Activated T-helper 17 cell treated with anti-CD3 and anti-CD28 coated beads, Interleukin-2, amount 50 U/mL, for 72 hours (primary cell): ENCODE results near the gene UBL5. TPM values are rescaled to one million over a fixed set of nuclear protein-coding genes. Genes with fewer than 3 reads are reported as not detected.
A peak's percentile ranks its signal among the peaks of the same experiment; 100 is the strongest.

ENCODE experiments used
- ATAC-seq: fragments of 150-1000 bp; cut with Tn5 transposase; replicated peaks from 2 replicates; pipeline ENCODE4 v1.10.0; 2021; ENCODE audit warnings: mild to moderate bottlenecking, moderate library complexity
- H3K27ac Mint-ChIP-seq: one replicate; pipeline ENCODE4 v1.8.0; 2022; ENCODE audit warnings: mixed read lengths
- H3K27me3 Mint-ChIP-seq: one replicate; pipeline ENCODE4 v1.8.0; 2022; ENCODE audit warnings: mixed read lengths
- H3K36me3 Mint-ChIP-seq: one replicate; pipeline ENCODE4 v1.8.0; 2022; ENCODE audit warnings: low read depth, mild to moderate bottlenecking, mixed read lengths
- H3K4me1 Mint-ChIP-seq: one replicate; pipeline ENCODE4 v1.8.0; 2022; ENCODE audit warnings: mixed read lengths
- H3K4me3 Mint-ChIP-seq: one replicate; pipeline ENCODE4 v1.8.0; 2022; ENCODE audit warnings: mild to moderate bottlenecking, mixed read lengths
- H3K9me3 Mint-ChIP-seq: one replicate; pipeline ENCODE4 v1.8.0; 2022; ENCODE audit warnings: mixed read lengths
- total RNA-seq, 2 donors: library from RNA; stranded (reverse); gene quantifications; one replicate each; pipeline ENCODE4 v1.2.3, GENCODE V29; 2022

Gene UBL5
- total RNA-seq, 2 donors from 2014 or later: 247 to 395 TPM

- H3K27ac Mint-ChIP-seq: peak overlapping the region; percentile 91
- H3K27me3 Mint-ChIP-seq: no peaks in the 10 kb centered on the region
- peak overlapping the region; percentile 77 for H3K4me3 Mint-ChIP-seq
- H3K9me3 Mint-ChIP-seq: no peaks in the 10 kb centered on the region
- peaks cover 7% of the 10 kb centered on the region for H3K36me3 Mint-ChIP-seq
- no peak for ATAC-seq
- peaks cover 33% of the 10 kb centered on the region for H3K4me1 Mint-ChIP-seq
Measured at GRCh38 chr19:9856609-9857008, 28.9 kb downstream of the UBL5 start.

GRCh38 chr19:9857076-9857721 is 29.5 kb downstream of the UBL5 start:
- no peak for ATAC-seq
- Mint-ChIP-seq H3K27me3 (no peaks in the 10 kb centered on the region), H3K27ac (peak overlapping the region; percentile 91), H3K4me1 (peaks cover 33% of the 10 kb centered on the region), H3K9me3 (no peaks in the 10 kb centered on the region), H3K36me3 (peaks cover 7% of the 10 kb centered on the region), H3K4me3 (peak overlapping the region; percentile 77)

- peak; percentile 80 for ATAC-seq
- H3K27ac Mint-ChIP-seq: peak overlapping the region; percentile 91
- H3K27me3 Mint-ChIP-seq: no peaks in the 10 kb centered on the region
- H3K4me3 Mint-ChIP-seq: peak overlapping the region; percentile 77
- H3K9me3 Mint-ChIP-seq: no peaks in the 10 kb centered on the region
- H3K36me3 Mint-ChIP-seq: peaks cover 7% of the 10 kb centered on the region
- H3K4me1 Mint-ChIP-seq: peaks cover 38% of the 10 kb centered on the region
Measured at GRCh38 chr19:9857920-9858746, 30.4 kb downstream of the UBL5 start.

GRCh38 chr19:9858766-9859165 is 31.0 kb downstream of the UBL5 start:
- Mint-ChIP-seq H3K9me3 (no peaks in the 10 kb centered on the region), H3K27me3 (no peaks in the 10 kb centered on the region), H3K27ac (peak overlapping the region; percentile 91), H3K4me3 (peak overlapping the region; percentile 77), H3K36me3 (peaks cover 4% of the 10 kb centered on the region), H3K4me1 (peaks cover 41% of the 10 kb centered on the region)
- no peak for ATAC-seq

DNA sequence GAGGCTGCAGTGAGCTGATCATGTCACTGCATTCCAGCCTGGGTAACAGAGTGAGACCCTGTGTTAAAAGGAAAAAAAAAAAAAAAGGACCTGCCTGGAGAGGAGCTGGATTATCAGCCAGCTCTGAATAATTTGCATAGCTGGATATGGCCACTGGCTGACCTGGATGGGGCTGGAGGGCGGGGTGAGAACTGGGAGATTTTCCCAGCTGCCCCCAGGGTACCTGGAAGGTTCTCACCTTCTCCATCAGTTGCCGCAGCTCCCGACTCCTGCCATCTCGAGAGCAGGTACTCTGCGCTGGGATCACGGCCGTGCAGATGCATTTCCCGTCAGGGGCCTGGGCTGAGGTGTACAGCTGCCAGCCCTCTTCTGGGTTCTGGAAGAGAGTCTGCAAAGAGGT is 32.7 kb downstream of the UBL5 start:
- Mint-ChIP-seq H3K4me3 (no peak overlapping the region), H3K27ac (peak overlapping the region; percentile 25)
- ATAC-seq: no peak

GRCh38 chr19:9861503-9861902 is 33.8 kb downstream of the UBL5 start:
- Mint-ChIP-seq H3K9me3 (no peaks in the 10 kb centered on the region), H3K4me1 (peaks cover 49% of the 10 kb centered on the region), H3K36me3 (no peaks in the 10 kb centered on the region), H3K27ac (peak overlapping the region; percentile 97), H3K27me3 (no peaks in the 10 kb centered on the region), H3K4me3 (peak overlapping the region; percentile 91)
- no peak for ATAC-seq

More for the DNA sequence above, 32.7 kb downstream of the UBL5 start:
- Mint-ChIP-seq H3K36me3 (no peaks in the 10 kb centered on the region), H3K27me3 (no peaks in the 10 kb centered on the region), H3K4me1 (peaks cover 44% of the 10 kb centered on the region), H3K9me3 (no peaks in the 10 kb centered on the region)

- ATAC-seq: peak; percentile 62
- H3K9me3 Mint-ChIP-seq: no peaks in the 10 kb centered on the region
Measured at GRCh38 chr19:9862938-9863337, 35.2 kb downstream of the UBL5 start.

GRCh38 chr19:9863759-9864158 is 36.0 kb downstream of the UBL5 start:
- peak; percentile 68 for ATAC-seq
- H3K9me3 Mint-ChIP-seq: no peaks in the 10 kb centered on the region
- peaks cover 32% of the 10 kb centered on the region for H3K4me1 Mint-ChIP-seq
- H3K36me3 Mint-ChIP-seq: no peaks in the 10 kb centered on the region
- H3K27ac Mint-ChIP-seq: peak overlapping the region; percentile 97
- H3K27me3 Mint-ChIP-seq: no peaks in the 10 kb centered on the region
- peak overlapping the region; percentile 91 for H3K4me3 Mint-ChIP-seq

More at GRCh38 chr19:9862938-9863337, 35.2 kb downstream of the UBL5 start:
- peak overlapping the region; percentile 91 for H3K4me3 Mint-ChIP-seq
- H3K4me1 Mint-ChIP-seq: peaks cover 41% of the 10 kb centered on the region
- H3K27ac Mint-ChIP-seq: peak overlapping the region; percentile 97
- no peaks in the 10 kb centered on the region for H3K36me3 Mint-ChIP-seq
- no peaks in the 10 kb centered on the region for H3K27me3 Mint-ChIP-seq

DNA sequence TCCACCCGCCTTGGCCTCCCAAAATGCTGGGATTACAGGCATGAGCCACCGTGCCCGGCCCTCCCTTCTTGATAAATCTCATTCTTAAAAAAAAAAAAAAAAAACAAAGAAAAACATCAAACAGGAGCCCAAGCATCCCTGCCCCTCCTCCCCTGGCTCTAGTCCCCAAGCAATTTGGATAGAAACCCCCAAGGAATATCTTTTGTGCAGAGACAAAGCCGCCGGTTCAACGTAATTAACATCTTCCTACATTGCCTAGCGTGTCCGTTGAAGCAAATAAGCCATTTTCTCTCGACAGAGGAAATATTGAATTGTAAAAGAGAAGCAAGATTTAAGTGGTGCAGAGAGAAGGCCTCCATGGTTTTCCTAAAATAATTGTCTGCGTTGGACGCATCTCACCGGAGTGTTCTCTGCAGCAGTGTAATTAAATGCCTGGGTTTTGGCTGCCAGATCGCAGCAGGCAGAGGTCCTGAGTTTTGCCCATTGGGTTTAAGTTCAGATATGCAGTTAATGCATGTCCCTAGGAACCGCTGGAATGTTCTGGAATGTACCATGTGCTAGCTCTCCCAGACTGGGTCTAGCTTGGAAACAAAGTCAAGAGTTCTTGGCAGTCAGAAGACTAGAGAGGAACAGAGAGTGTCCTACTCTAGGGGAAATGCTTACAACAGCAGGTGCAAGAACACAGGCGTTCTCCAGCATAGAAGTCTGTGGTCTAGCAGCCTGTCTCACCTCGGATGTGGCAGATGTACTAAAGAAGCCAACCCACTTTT is 38.2 kb downstream of the UBL5 start:
- H3K27me3 Mint-ChIP-seq: no peaks in the 10 kb centered on the region
- H3K36me3 Mint-ChIP-seq: no peaks in the 10 kb centered on the region
- H3K9me3 Mint-ChIP-seq: no peaks in the 10 kb centered on the region
- peak overlapping the region; percentile 38 for H3K27ac Mint-ChIP-seq
- no peak overlapping the region for H3K4me3 Mint-ChIP-seq
- peak; percentile 55 for ATAC-seq
- H3K4me1 Mint-ChIP-seq: peaks cover 23% of the 10 kb centered on the region

DNA sequence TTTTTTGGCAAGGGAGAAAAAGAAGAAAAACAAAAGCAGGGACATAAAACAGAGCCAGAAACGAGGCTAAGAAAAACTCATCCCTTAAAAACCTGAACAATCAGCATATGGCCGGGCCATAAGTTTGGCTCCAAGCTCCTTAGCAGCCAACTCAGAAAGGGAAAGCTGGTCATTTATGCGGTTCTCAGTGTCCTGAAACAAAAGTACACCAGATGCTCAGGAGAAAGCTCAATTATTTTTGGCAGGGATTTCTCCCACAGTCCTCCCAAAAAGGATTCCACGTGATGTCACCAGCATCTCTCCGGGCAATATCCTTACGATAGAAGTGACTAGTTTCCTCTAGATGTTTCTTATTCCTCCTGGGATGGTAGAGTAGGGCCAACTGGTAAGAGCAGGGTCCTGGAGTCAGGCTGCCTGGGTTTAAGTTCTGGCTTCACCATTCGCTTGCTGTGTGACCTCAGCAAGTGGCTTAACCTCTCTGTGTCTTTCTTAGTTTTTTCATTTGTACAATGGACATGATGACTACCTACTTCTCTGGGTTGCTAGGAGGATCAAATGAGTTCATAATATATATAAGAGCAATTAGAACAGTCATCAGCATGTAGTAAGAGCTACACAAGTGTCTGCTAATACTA is 41.4 kb downstream of the UBL5 start:
- Mint-ChIP-seq H3K36me3 (no peaks in the 10 kb centered on the region), H3K27ac (no peak overlapping the region), H3K4me3 (no peak overlapping the region), H3K9me3 (no peaks in the 10 kb centered on the region), H3K4me1 (peaks cover 10% of the 10 kb centered on the region), H3K27me3 (no peaks in the 10 kb centered on the region)
- ATAC-seq: no peak

- no peak overlapping the region for H3K4me3 Mint-ChIP-seq
- no peaks in the 10 kb centered on the region for H3K4me1 Mint-ChIP-seq
- ATAC-seq: no peak
- H3K27ac Mint-ChIP-seq: no peak overlapping the region
- no peaks in the 10 kb centered on the region for H3K36me3 Mint-ChIP-seq
- H3K27me3 Mint-ChIP-seq: no peaks in the 10 kb centered on the region
- no peaks in the 10 kb centered on the region for H3K9me3 Mint-ChIP-seq
Measured at GRCh38 chr19:9871626-9872338, 44.1 kb downstream of the UBL5 start.

GRCh38 chr19:9872618-9873242 is 45.0 kb downstream of the UBL5 start:
- no peak overlapping the region for H3K4me3 Mint-ChIP-seq
- H3K9me3 Mint-ChIP-seq: no peaks in the 10 kb centered on the region
- no peaks in the 10 kb centered on the region for H3K4me1 Mint-ChIP-seq
- H3K27ac Mint-ChIP-seq: no peak overlapping the region
- ATAC-seq: no peak
- no peaks in the 10 kb centered on the region for H3K27me3 Mint-ChIP-seq
- no peaks in the 10 kb centered on the region for H3K36me3 Mint-ChIP-seq

- H3K9me3 Mint-ChIP-seq: no peaks in the 10 kb centered on the region
- ATAC-seq: no peak
- no peaks in the 10 kb centered on the region for H3K4me1 Mint-ChIP-seq
- H3K36me3 Mint-ChIP-seq: no peaks in the 10 kb centered on the region
- H3K4me3 Mint-ChIP-seq: no peak overlapping the region
- no peaks in the 10 kb centered on the region for H3K27me3 Mint-ChIP-seq
- no peak overlapping the region for H3K27ac Mint-ChIP-seq
Measured at GRCh38 chr19:9875031-9875627, 47.4 kb downstream of the UBL5 start.
